HG03342 (cell line): ENCODE results near the gene PAK6.

Experiments used
- ATAC-seq: cut with Tn5 transposase; IDR thresholded peaks from one replicate; pipeline ENCODE4 v1.9.1; 2021; ENCODE audit warnings: mild to moderate bottlenecking, moderate library complexity; ENCODE audit not compliant: unreplicated experiment

The PAK6 gene

GRCh38 chr15:40254452-40254851, 15.6 kb downstream of the PAK6 start:
- no peak for ATAC-seq

GRCh38 chr15:40255033-40255432, 16.2 kb downstream of the PAK6 start:
- ATAC-seq = no peak

- no peak for ATAC-seq
Observed at GRCh38 chr15:40256638-40257235, 17.9 kb downstream of the PAK6 start.

- ATAC-seq = no peak
Observed at GRCh38 chr15:40257656-40258450, 19.0 kb downstream of the PAK6 start.

- ATAC-seq = no peak
Observed at GRCh38 chr15:40258544-40258943, 19.7 kb downstream of the PAK6 start.

GRCh38 chr15:40259021-40259420, 20.2 kb downstream of the PAK6 start:
- no peak for ATAC-seq

GRCh38 chr15:40263024-40263754, 24.3 kb downstream of the PAK6 start:
- ATAC-seq = no peak

- ATAC-seq = no peak
Observed at GRCh38 chr15:40264321-40265153, 25.7 kb downstream of the PAK6 start.

- no peak for ATAC-seq
Observed at GRCh38 chr15:40265355-40265754, 26.5 kb downstream of the PAK6 start.

- no peak for ATAC-seq
Observed at GRCh38 chr15:40265875-40266274, 27.0 kb downstream of the PAK6 start.

- no peak for ATAC-seq
Observed at GRCh38 chr15:40266828-40267304, 28.0 kb downstream of the PAK6 start.

- no peak for ATAC-seq
Observed at GRCh38 chr15:40267670-40268069, 28.8 kb downstream of the PAK6 start.

- no peak for ATAC-seq
Observed at GRCh38 chr15:40269604-40270003, 30.7 kb downstream of the PAK6 start.

GRCh38 chr15:40270246-40270995, 31.6 kb downstream of the PAK6 start:
- no peak for ATAC-seq

- ATAC-seq = no peak
Observed at GRCh38 chr15:40271685-40272484, 33.0 kb downstream of the PAK6 start.

GRCh38 chr15:40272485-40273056, 33.7 kb downstream of the PAK6 start:
- ATAC-seq = no peak

GRCh38 chr15:40273428-40273827, 34.6 kb downstream of the PAK6 start:
- no peak for ATAC-seq

- no peak for ATAC-seq
Observed at GRCh38 chr15:40274350-40275274, 35.7 kb downstream of the PAK6 start.
